ENCODE measurements around the gene SYNGR1.
"Not testable (repeated sequence)": the region's sequence is repeated elsewhere in the genome, so short reads cannot be mapped to it uniquely, and the experiment has no call there.

SYNGR1 gene

GRCh38 chr22:39351689-39352214 lies 2.0 kb downstream of the SYNGR1 start:
- no peaks in the 10 kb centered on the region for H3K9me3 ChIP-seq (ENCODE audit: control insufficient read depth, insufficient read depth, low read length)
- no peaks in the 10 kb centered on the region for H3K36me3 ChIP-seq (ENCODE audit: insufficient read depth, low read length)
- peak overlapping the region; percentile 96; the same call in 1 of the 2 replicates for H3K9ac ChIP-seq (ENCODE audit: low read depth, low read length)
- peaks cover 25% of the 10 kb centered on the region for H3K4me1 ChIP-seq (ENCODE audit: insufficient read depth, low read length)

- H3K9me3 ChIP-seq (ENCODE audit: control insufficient read depth, insufficient read depth, low read length): no peaks in the 10 kb centered on the region
- no peak overlapping the region; the same call in 1 of the 2 replicates for H3K9ac ChIP-seq (ENCODE audit: low read depth, low read length)
- H3K36me3 ChIP-seq (ENCODE audit: insufficient read depth, low read length): no peaks in the 10 kb centered on the region
- peaks cover 25% of the 10 kb centered on the region for H3K4me1 ChIP-seq (ENCODE audit: insufficient read depth, low read length)
Measured at GRCh38 chr22:39352306-39352891, 2.6 kb downstream of the SYNGR1 start.

GRCh38 chr22:39353346-39353745 lies 3.6 kb downstream of the SYNGR1 start:
- Histone ChIP-seq H3K36me3 (ENCODE audit: insufficient read depth, low read length) (no peaks in the 10 kb centered on the region), H3K9ac (ENCODE audit: low read depth, low read length) (no peak overlapping the region), H3K4me1 (ENCODE audit: insufficient read depth, low read length) (peaks cover 25% of the 10 kb centered on the region), H3K9me3 (ENCODE audit: control insufficient read depth, insufficient read depth, low read length) (no peaks in the 10 kb centered on the region)

- no peak overlapping the region for H3K9ac ChIP-seq (ENCODE audit: low read depth, low read length)
- H3K9me3 ChIP-seq (ENCODE audit: control insufficient read depth, insufficient read depth, low read length): no peaks in the 10 kb centered on the region
- H3K4me1 ChIP-seq (ENCODE audit: insufficient read depth, low read length): peaks cover 23% of the 10 kb centered on the region
- no peaks in the 10 kb centered on the region for H3K36me3 ChIP-seq (ENCODE audit: insufficient read depth, low read length)
Measured at GRCh38 chr22:39355080-39355479, 5.3 kb downstream of the SYNGR1 start.

GRCh38 chr22:39355805-39356204 lies 6.0 kb downstream of the SYNGR1 start:
- H3K36me3 ChIP-seq (ENCODE audit: insufficient read depth, low read length); H3K9me3 ChIP-seq (ENCODE audit: control insufficient read depth, insufficient read depth, low read length); H3K9ac ChIP-seq (ENCODE audit: low read depth, low read length): not testable (repeated sequence)
- H3K4me1 ChIP-seq (ENCODE audit: insufficient read depth, low read length): peaks cover 28% of the 10 kb centered on the region

GRCh38 chr22:39356464-39356863 lies 6.7 kb downstream of the SYNGR1 start:
- H3K9ac ChIP-seq (ENCODE audit: low read depth, low read length): no peak overlapping the region
- no peaks in the 10 kb centered on the region for H3K36me3 ChIP-seq (ENCODE audit: insufficient read depth, low read length)
- peaks cover 26% of the 10 kb centered on the region for H3K4me1 ChIP-seq (ENCODE audit: insufficient read depth, low read length)

GRCh38 chr22:39357110-39358108 lies 7.6 kb downstream of the SYNGR1 start:
- H3K4me1 ChIP-seq (ENCODE audit: insufficient read depth, low read length): peaks cover 24% of the 10 kb centered on the region
- H3K9ac ChIP-seq (ENCODE audit: low read depth, low read length); H3K36me3 ChIP-seq (ENCODE audit: insufficient read depth, low read length); H3K9me3 ChIP-seq (ENCODE audit: control insufficient read depth, insufficient read depth, low read length): not testable (repeated sequence)

More at GRCh38 chr22:39356464-39356863, 6.7 kb downstream of the SYNGR1 start:
- H3K9me3 ChIP-seq (ENCODE audit: control insufficient read depth, insufficient read depth, low read length): no peaks in the 10 kb centered on the region

- not testable (repeated sequence) for H3K9ac ChIP-seq (ENCODE audit: low read depth, low read length); H3K9me3 ChIP-seq (ENCODE audit: control insufficient read depth, insufficient read depth, low read length); H3K36me3 ChIP-seq (ENCODE audit: insufficient read depth, low read length)
- peaks cover 30% of the 10 kb centered on the region for H3K4me1 ChIP-seq (ENCODE audit: insufficient read depth, low read length)
Measured at GRCh38 chr22:39358197-39358596, 8.4 kb downstream of the SYNGR1 start.

GRCh38 chr22:39359659-39360195 lies 9.9 kb downstream of the SYNGR1 start:
- no peaks in the 10 kb centered on the region for H3K36me3 ChIP-seq (ENCODE audit: insufficient read depth, low read length)
- H3K9me3 ChIP-seq (ENCODE audit: control insufficient read depth, insufficient read depth, low read length): no peaks in the 10 kb centered on the region
- H3K4me1 ChIP-seq (ENCODE audit: insufficient read depth, low read length): peaks cover 37% of the 10 kb centered on the region
- H3K9ac ChIP-seq (ENCODE audit: low read depth, low read length): no peak overlapping the region

- Histone ChIP-seq H3K4me1 (ENCODE audit: insufficient read depth, low read length) (peaks cover 37% of the 10 kb centered on the region), H3K9ac (ENCODE audit: low read depth, low read length) (no peak overlapping the region), H3K36me3 (ENCODE audit: insufficient read depth, low read length) (no peaks in the 10 kb centered on the region), H3K9me3 (ENCODE audit: control insufficient read depth, insufficient read depth, low read length) (no peaks in the 10 kb centered on the region)
Measured at GRCh38 chr22:39360242-39360641, 10.5 kb downstream of the SYNGR1 start.

- H3K9ac ChIP-seq (ENCODE audit: low read depth, low read length): no peak overlapping the region
- H3K9me3 ChIP-seq (ENCODE audit: control insufficient read depth, insufficient read depth, low read length): no peaks in the 10 kb centered on the region
- H3K36me3 ChIP-seq (ENCODE audit: insufficient read depth, low read length): no peaks in the 10 kb centered on the region
- H3K4me1 ChIP-seq (ENCODE audit: insufficient read depth, low read length): peaks cover 37% of the 10 kb centered on the region
Measured at GRCh38 chr22:39360674-39361413, 11.1 kb downstream of the SYNGR1 start.

- Histone ChIP-seq H3K9ac (ENCODE audit: low read depth, low read length) (no peak overlapping the region), H3K9me3 (ENCODE audit: control insufficient read depth, insufficient read depth, low read length) (no peaks in the 10 kb centered on the region)
Measured at GRCh38 chr22:39361496-39361895, 11.7 kb downstream of the SYNGR1 start.

GRCh38 chr22:39362271-39362670 lies 12.5 kb downstream of the SYNGR1 start:
- Histone ChIP-seq H3K9ac (ENCODE audit: low read depth, low read length) (no peak overlapping the region), H3K36me3 (ENCODE audit: insufficient read depth, low read length) (no peaks in the 10 kb centered on the region)

More at GRCh38 chr22:39361496-39361895, 11.7 kb downstream of the SYNGR1 start:
- H3K36me3 ChIP-seq (ENCODE audit: insufficient read depth, low read length): no peaks in the 10 kb centered on the region
- peaks cover 37% of the 10 kb centered on the region for H3K4me1 ChIP-seq (ENCODE audit: insufficient read depth, low read length)

GRCh38 chr22:39362932-39363331 lies 13.1 kb downstream of the SYNGR1 start:
- H3K9ac ChIP-seq (ENCODE audit: low read depth, low read length): no peak overlapping the region
- H3K4me1 ChIP-seq (ENCODE audit: insufficient read depth, low read length): peaks cover 37% of the 10 kb centered on the region
- H3K9me3 ChIP-seq (ENCODE audit: control insufficient read depth, insufficient read depth, low read length): no peaks in the 10 kb centered on the region

More at GRCh38 chr22:39362271-39362670, 12.5 kb downstream of the SYNGR1 start:
- Histone ChIP-seq H3K9me3 (ENCODE audit: control insufficient read depth, insufficient read depth, low read length) (no peaks in the 10 kb centered on the region), H3K4me1 (ENCODE audit: insufficient read depth, low read length) (peaks cover 37% of the 10 kb centered on the region)

More at GRCh38 chr22:39362932-39363331, 13.1 kb downstream of the SYNGR1 start:
- H3K36me3 ChIP-seq (ENCODE audit: insufficient read depth, low read length): no peaks in the 10 kb centered on the region
